Upper lobe of left lung (tissue), 6 donors: Measurements from ENCODE around the gene TEX101. TPM values are rescaled to one million over a fixed set of nuclear protein-coding genes. Genes with fewer than 3 reads are reported as not detected.

Experiments used
- ATAC-seq, 2 donors: fragments of 200-7000 bp; cut with Tn5 transposase; one replicate each; pipeline ENCODE4 v1.9.1; 2022; ENCODE audit warnings: mild to moderate bottlenecking in 2 of 2, moderate library complexity in 2 of 2; ENCODE audit not compliant: low FRiP score in 2 of 2
- DNase-seq, 2 donors: peaks; one replicate each; pipeline ENCODE4 v3.0.0-alpha.2; 2019 to 2020
- H3K27ac ChIP-seq, 4 donors: fragments of 200-600 bp; sonication (generic); one replicate each; pipeline ENCODE4 v1.5.1; 2016 to 2019
- H3K27me3 ChIP-seq, 4 donors: fragments of 200-600 bp; sonication (generic); one replicate each; pipeline ENCODE4 v1.5.1; 2017 to 2019
- H3K36me3 ChIP-seq, 4 donors: fragments of 200-600 bp; sonication (generic); one replicate each; pipeline ENCODE4 v1.5.1; 2016 to 2019
- H3K4me1 ChIP-seq, 4 donors: fragments of 200-600 bp; sonication (generic); one replicate each; pipeline ENCODE4 v1.5.1; 2018 to 2019
- H3K4me3 ChIP-seq, 4 donors: fragments of 200-600 bp; sonication (generic); one replicate each; pipeline ENCODE4 v1.5.1; 2017 to 2019; ENCODE audit warnings: mild to moderate bottlenecking in 2 of 4, moderate library complexity in 1 of 4
- H3K9me3 ChIP-seq, 4 donors: fragments of 200-600 bp; sonication (generic); one replicate each; pipeline ENCODE4 v1.5.1; 2018 to 2019
- EP300 ChIP-seq, 4 donors: sonication (generic); formaldehyde crosslinking; IDR thresholded peaks; one replicate each; pipeline ENCODE4 v1.5.1; 2017; ENCODE audit warnings: antibody characterized with exemption in 4 of 4, control low read depth in 2 of 4
- POLR2A ChIP-seq, 4 donors: fragments of 450-650 bp; IDR thresholded peaks; one replicate each; pipeline ENCODE4 v1.5.1; 2016 to 2017; ENCODE audit warnings: antibody characterized with exemption in 4 of 4, mild to moderate bottlenecking in 2 of 4
- POLR2AphosphoS5 ChIP-seq, 2 donors: sonication (generic); formaldehyde crosslinking; IDR thresholded peaks; one replicate each; pipeline ENCODE4 v1.5.1; 2017; ENCODE audit warnings: antibody characterized with exemption in 2 of 2
- WGBS, 2 donors: methylation state at CpG; one replicate each; pipeline ENCODE4 v1.1.5; 2017 to 2018; 5-methylcytosine and 5-hydroxymethylcytosine counted together
- total RNA-seq, 6 donors: library from RNA; depleted of rRNA in 4 of 6; stranded (reverse); fragments of >200 nt in 4 of 6; gene quantifications; one replicate each; pipeline versions ENCODE4 v1.1.0 to v1.2.1, GENCODE V29; 2016 to 2021
- TF ChIP-seq, protein P1 (sequence below), 6 experiments: fragments of 450-650 bp in 4 of 6; fragments of 200-600 bp in 2 of 6; sonication (generic) in 2 of 6; IDR thresholded peaks; one replicate each; pipeline ENCODE4 v1.5.1; 2016 to 2019; ENCODE audit warnings: antibody characterized with exemption in 6 of 6
- donor health status: DM: no; HTN: no; CAD: no; lungs with moderate emphysema.
- donor health status: DM: no; HTN: yes; CAD: no; lungs with severe emphysema.

Gene TEX101
- total RNA-seq, 6 donors from 2014 or later, result not detected

DNA sequence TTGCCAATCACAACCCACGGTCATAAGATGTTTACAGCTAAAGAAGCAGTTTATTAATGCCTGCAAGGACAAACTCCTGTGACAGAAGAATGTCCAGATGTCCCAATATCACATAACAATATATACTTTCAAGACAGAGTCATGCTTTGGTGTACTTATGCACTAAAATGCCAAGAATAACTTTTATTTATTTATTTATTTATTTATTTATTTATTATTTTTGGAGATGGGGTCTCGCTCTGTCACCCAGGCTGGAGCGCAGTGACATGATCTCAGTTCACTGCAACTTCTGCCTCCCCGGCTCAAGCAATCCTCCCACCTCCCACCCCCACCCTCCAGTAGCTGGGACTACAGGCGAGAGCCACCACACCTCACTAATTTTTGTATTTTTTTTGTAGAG lies 9.1 kb downstream of the TEX101 start:
- Histone ChIP-seq H3K27ac (no peak overlapping the region), H3K27me3 (no peaks in the 10 kb centered on the region), H3K4me1 (peaks cover 0 to 3% (median 0%) of the 10 kb centered on the region in 4 donors), H3K4me3 (no peak overlapping the region), H3K9me3 (no peaks in the 10 kb centered on the region), H3K36me3 (no peaks in the 10 kb centered on the region)
- TF ChIP-seq POLR2A (IDR thresholded peaks at IDR 0.05), result no peak
- TF ChIP-seq POLR2AphosphoS5 (IDR thresholded peaks at IDR 0.05), result no peak
- TF ChIP-seq, protein P1, sequence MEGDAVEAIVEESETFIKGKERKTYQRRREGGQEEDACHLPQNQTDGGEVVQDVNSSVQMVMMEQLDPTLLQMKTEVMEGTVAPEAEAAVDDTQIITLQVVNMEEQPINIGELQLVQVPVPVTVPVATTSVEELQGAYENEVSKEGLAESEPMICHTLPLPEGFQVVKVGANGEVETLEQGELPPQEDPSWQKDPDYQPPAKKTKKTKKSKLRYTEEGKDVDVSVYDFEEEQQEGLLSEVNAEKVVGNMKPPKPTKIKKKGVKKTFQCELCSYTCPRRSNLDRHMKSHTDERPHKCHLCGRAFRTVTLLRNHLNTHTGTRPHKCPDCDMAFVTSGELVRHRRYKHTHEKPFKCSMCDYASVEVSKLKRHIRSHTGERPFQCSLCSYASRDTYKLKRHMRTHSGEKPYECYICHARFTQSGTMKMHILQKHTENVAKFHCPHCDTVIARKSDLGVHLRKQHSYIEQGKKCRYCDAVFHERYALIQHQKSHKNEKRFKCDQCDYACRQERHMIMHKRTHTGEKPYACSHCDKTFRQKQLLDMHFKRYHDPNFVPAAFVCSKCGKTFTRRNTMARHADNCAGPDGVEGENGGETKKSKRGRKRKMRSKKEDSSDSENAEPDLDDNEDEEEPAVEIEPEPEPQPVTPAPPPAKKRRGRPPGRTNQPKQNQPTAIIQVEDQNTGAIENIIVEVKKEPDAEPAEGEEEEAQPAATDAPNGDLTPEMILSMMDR (IDR thresholded peaks at IDR 0.05), result no peak
- TF ChIP-seq EP300 (IDR thresholded peaks at IDR 0.05), result no peak
- no peak for ATAC-seq
- WGBS, 2 donors, result 93% methylated on average over 5 of the region's 5 CpGs
- DNase-seq, result no peak

GRCh38 chr19:43425567-43426392 lies 11.1 kb downstream of the TEX101 start:
- DNase-seq (no peak), ATAC-seq (no peak)
- H3K27ac ChIP-seq, result peak overlapping the region in 1 of 4 donors; percentile 50
- H3K4me3 ChIP-seq, result no peak overlapping the region
- H3K36me3 ChIP-seq, result no peaks in the 10 kb centered on the region
- H3K9me3 ChIP-seq, result no peaks in the 10 kb centered on the region
- no peaks in the 10 kb centered on the region for H3K27me3 ChIP-seq
- WGBS, 2 donors, result 29% methylated on average over 8 of the region's 8 CpGs
- no peak for TF ChIP-seq EP300 (IDR thresholded peaks at IDR 0.05)
- TF ChIP-seq, protein P1 (IDR thresholded peaks at IDR 0.05), result peak in 5 of 6 experiments; percentile 13 to 30 (median 19)
- TF ChIP-seq POLR2A (IDR thresholded peaks at IDR 0.05), result no peak
- TF ChIP-seq POLR2AphosphoS5 (IDR thresholded peaks at IDR 0.05), result no peak
- H3K4me1 ChIP-seq, result peaks cover 0 to 12% (median 8%) of the 10 kb centered on the region in 4 donors

DNA sequence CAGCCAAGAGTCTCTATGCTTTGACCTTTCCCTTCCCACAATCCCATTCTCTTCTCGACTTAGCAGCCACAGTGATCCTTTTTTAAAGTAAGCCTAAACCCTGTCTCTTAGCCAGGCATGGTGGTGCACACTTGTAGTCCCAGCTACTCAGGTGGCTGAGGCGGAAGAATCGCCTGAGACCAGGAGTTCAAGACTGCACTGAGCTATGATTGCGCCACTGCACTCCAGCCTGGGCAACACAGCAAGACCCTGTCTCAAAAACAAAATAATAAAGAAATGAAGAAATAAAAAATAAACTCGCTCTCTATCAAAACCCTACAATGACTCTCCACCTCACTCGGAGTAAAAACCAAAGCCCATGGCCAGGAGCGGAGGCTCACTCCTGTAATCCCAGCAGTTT lies 14.7 kb downstream of the TEX101 start:
- no peaks in the 10 kb centered on the region for H3K36me3 ChIP-seq
- H3K9me3 ChIP-seq, result no peaks in the 10 kb centered on the region
- no peak overlapping the region for H3K4me3 ChIP-seq
- H3K27me3 ChIP-seq, result no peaks in the 10 kb centered on the region
- peak overlapping the region in 1 of 4 donors; percentile 45 for H3K27ac ChIP-seq
- TF ChIP-seq POLR2AphosphoS5 (IDR thresholded peaks at IDR 0.05) (no peak), POLR2A (IDR thresholded peaks at IDR 0.05) (no peak), EP300 (IDR thresholded peaks at IDR 0.05) (no peak)
- TF ChIP-seq, protein P1 (IDR thresholded peaks at IDR 0.05), result no peak
- DNase-seq (no peak), ATAC-seq (no peak)
- H3K4me1 ChIP-seq, result peaks cover 0 to 16% (median 9%) of the 10 kb centered on the region in 4 donors
- 89 to 98% methylated on average over 7 of the region's 7 CpGs for WGBS, 2 donors

GRCh38 chr19:43430142-43430710 lies 15.5 kb downstream of the TEX101 start:
- Histone ChIP-seq H3K36me3 (no peaks in the 10 kb centered on the region), H3K4me1 (peaks cover 0 to 16% (median 9%) of the 10 kb centered on the region in 4 donors), H3K9me3 (no peaks in the 10 kb centered on the region), H3K4me3 (no peak overlapping the region), H3K27ac (peak overlapping the region in 2 of 4 donors; percentile 59 to 77), H3K27me3 (no peaks in the 10 kb centered on the region)
- DNase-seq (no peak), ATAC-seq (no peak)
- 53 to 63% methylated on average over 6 of the region's 6 CpGs for WGBS, 2 donors
- TF ChIP-seq, protein P1 (IDR thresholded peaks at IDR 0.05), result no peak
- TF ChIP-seq POLR2AphosphoS5 (IDR thresholded peaks at IDR 0.05), result no peak
- no peak for TF ChIP-seq EP300 (IDR thresholded peaks at IDR 0.05)
- no peak for TF ChIP-seq POLR2A (IDR thresholded peaks at IDR 0.05)
